Breast epithelium (tissue), 3 donors: ENCODE measurements around the gene MTRR.

ENCODE experiments used
- CTCF ChIP-seq, 3 donors: fragments of 450-650 bp; IDR thresholded peaks; one replicate each; pipeline ENCODE4 v1.5.1; 2016 to 2017; ENCODE audit warnings: antibody characterized with exemption in 3 of 3, mild to moderate bottlenecking in 3 of 3, moderate library complexity in 3 of 3
- POLR2A ChIP-seq: fragments of 450-650 bp; IDR thresholded peaks from one replicate; pipeline ENCODE4 v1.6.1; 2016; ENCODE audit warnings: antibody characterized with exemption, mild to moderate bottlenecking, moderate library complexity
- POLR2AphosphoS5 ChIP-seq, 3 donors: sonication (generic); formaldehyde crosslinking; IDR thresholded peaks; one replicate each; pipeline ENCODE4 v1.6.1; 2017; ENCODE audit warnings: antibody characterized with exemption in 3 of 3

- TF ChIP-seq POLR2AphosphoS5 (IDR thresholded peaks at IDR 0.05) = no peak
- no peak for TF ChIP-seq CTCF (IDR thresholded peaks at IDR 0.05)
- no peak for TF ChIP-seq POLR2A
Measured at GRCh38 chr5:7857361-7857760, 11.6 kb upstream of the MTRR start.
